ENCODE measurements around the gene MRGPRX2. TPM values are rescaled to one million over a fixed set of nuclear protein-coding genes. Genes with fewer than 3 reads are reported as not detected.

The MRGPRX2 gene
- total RNA-seq (not detected), polyA plus RNA-seq (ENCODE audit: insufficient read depth in 1 of 8, insufficient read length in 8 of 8, low replicate concordance in 1 of 8) (not detected)
- long read RNA-seq, donor 1: 0 reads
- long read RNA-seq, donor 2: 0 reads
- long read RNA-seq, donor 3: 0 reads
- long read RNA-seq, donor 4: 0 reads
- long read RNA-seq, donor 5: 0 reads
- long read RNA-seq, donor 6: 0 reads
- long read RNA-seq, donor 7: 0 reads
- long read RNA-seq, donor 8: 0 reads
- long read RNA-seq, donor 9: 0 reads
- long read RNA-seq, donor 10: 0 reads
- long read RNA-seq, donor 11: 0 reads

- Histone ChIP-seq H3K9me3 (replicated peaks; ENCODE audit: control insufficient read depth, low read depth, low read length) (no peaks in the 10 kb centered on the region), H3K27ac (ENCODE audit: low read length) (no peak within 1 kb of the TSS), H3K4me1 (ENCODE audit: control insufficient read depth, insufficient read depth, low read length) (no peaks in the 10 kb centered on the region), H3K36me3 (ENCODE audit: control insufficient read depth, insufficient read depth, low read length) (no peaks in the 10 kb centered on the region), H3K4me3 (ENCODE audit: low read length) (no peak within 1 kb of the TSS), H3K27me3 (ENCODE audit: control insufficient read depth, insufficient read depth, low read length) (no peaks in the 10 kb centered on the region)
- DNase-seq: no peak
- WGBS (ENCODE audit: insufficient coverage): 73% methylated on average over 4 of the region's 4 CpGs
Observed at GRCh38 chr11:19060629-19061028, at the start of gene MRGPRX2. Gene MRGPRX2 (minus strand): TSS chr11:19060717. CDS start chr11:19056402, 4,315 bp downstream.

GRCh38 chr11:19110295-19110694 is 49.8 kb upstream of the MRGPRX2 start:
- H3K4me3 ChIP-seq (ENCODE audit: low read length): no peak overlapping the region
- peak; percentile 48 for DNase-seq
- peaks cover 4% of the 10 kb centered on the region for H3K4me1 ChIP-seq (ENCODE audit: control insufficient read depth, insufficient read depth, low read length)
- 44% methylated on average over 1 of the region's 3 CpGs for WGBS (ENCODE audit: insufficient coverage)
- no peaks in the 10 kb centered on the region for H3K36me3 ChIP-seq (ENCODE audit: control insufficient read depth, insufficient read depth, low read length)
- H3K9me3 ChIP-seq (replicated peaks; ENCODE audit: control insufficient read depth, low read depth, low read length): no peaks in the 10 kb centered on the region
- peaks cover 2% of the 10 kb centered on the region for H3K27me3 ChIP-seq (ENCODE audit: control insufficient read depth, insufficient read depth, low read length)
- peak overlapping the region; percentile 13 for H3K27ac ChIP-seq (ENCODE audit: low read length)

- H3K27me3 ChIP-seq (ENCODE audit: control insufficient read depth, insufficient read depth, low read length): peaks cover under 1% of the 10 kb centered on the region
- WGBS (ENCODE audit: insufficient coverage): no CpG with 5 or more reads among the region's 1 CpG
- H3K4me3 ChIP-seq (ENCODE audit: low read length): no peak overlapping the region
- no peak overlapping the region for H3K27ac ChIP-seq (ENCODE audit: low read length)
- H3K9me3 ChIP-seq (replicated peaks; ENCODE audit: control insufficient read depth, low read depth, low read length): no peaks in the 10 kb centered on the region
- DNase-seq: no peak
- peaks cover 4% of the 10 kb centered on the region for H3K4me1 ChIP-seq (ENCODE audit: control insufficient read depth, insufficient read depth, low read length)
- no peaks in the 10 kb centered on the region for H3K36me3 ChIP-seq (ENCODE audit: control insufficient read depth, insufficient read depth, low read length)
Observed at GRCh38 chr11:19107125-19107524, 46.6 kb upstream of the MRGPRX2 start.

GRCh38 chr11:19105011-19105410 is 44.5 kb upstream of the MRGPRX2 start:
- no peaks in the 10 kb centered on the region for H3K27me3 ChIP-seq (ENCODE audit: control insufficient read depth, insufficient read depth, low read length)
- no peak overlapping the region for H3K27ac ChIP-seq (ENCODE audit: low read length)
- no peak overlapping the region for H3K4me3 ChIP-seq (ENCODE audit: low read length)
- no peak for DNase-seq
- no peaks in the 10 kb centered on the region for H3K36me3 ChIP-seq (ENCODE audit: control insufficient read depth, insufficient read depth, low read length)
- WGBS (ENCODE audit: insufficient coverage): 75% methylated on average over 1 of the region's 1 CpG
- peaks cover 2% of the 10 kb centered on the region for H3K4me1 ChIP-seq (ENCODE audit: control insufficient read depth, insufficient read depth, low read length)
- no peaks in the 10 kb centered on the region for H3K9me3 ChIP-seq (replicated peaks; ENCODE audit: control insufficient read depth, low read depth, low read length)

GRCh38 chr11:19102521-19102900 is 42.0 kb upstream of the MRGPRX2 start:
- H3K9me3 ChIP-seq (replicated peaks; ENCODE audit: control insufficient read depth, low read depth, low read length): no peaks in the 10 kb centered on the region
- no peak overlapping the region for H3K27ac ChIP-seq (ENCODE audit: low read length)
- no peaks in the 10 kb centered on the region for H3K4me1 ChIP-seq (ENCODE audit: control insufficient read depth, insufficient read depth, low read length)
- DNase-seq: no peak
- no peaks in the 10 kb centered on the region for H3K36me3 ChIP-seq (ENCODE audit: control insufficient read depth, insufficient read depth, low read length)
- no CpG with 5 or more reads among the region's 1 CpG for WGBS (ENCODE audit: insufficient coverage)
- no peaks in the 10 kb centered on the region for H3K27me3 ChIP-seq (ENCODE audit: control insufficient read depth, insufficient read depth, low read length)
- H3K4me3 ChIP-seq (ENCODE audit: low read length): no peak overlapping the region

GRCh38 chr11:19101796-19102520 is 41.4 kb upstream of the MRGPRX2 start:
- no peak for DNase-seq
- Histone ChIP-seq H3K4me3 (ENCODE audit: low read length) (no peak overlapping the region), H3K4me1 (ENCODE audit: control insufficient read depth, insufficient read depth, low read length) (no peaks in the 10 kb centered on the region), H3K36me3 (ENCODE audit: control insufficient read depth, insufficient read depth, low read length) (no peaks in the 10 kb centered on the region), H3K27me3 (ENCODE audit: control insufficient read depth, insufficient read depth, low read length) (no peaks in the 10 kb centered on the region), H3K9me3 (replicated peaks; ENCODE audit: control insufficient read depth, low read depth, low read length) (no peaks in the 10 kb centered on the region), H3K27ac (ENCODE audit: low read length) (no peak overlapping the region)
- WGBS (ENCODE audit: insufficient coverage): no CpG with 5 or more reads among the region's 4 CpGs

- no peak for DNase-seq
- Histone ChIP-seq H3K4me3 (ENCODE audit: low read length) (no peak overlapping the region), H3K27ac (ENCODE audit: low read length) (no peak overlapping the region), H3K36me3 (ENCODE audit: control insufficient read depth, insufficient read depth, low read length) (no peaks in the 10 kb centered on the region), H3K4me1 (ENCODE audit: control insufficient read depth, insufficient read depth, low read length) (no peaks in the 10 kb centered on the region), H3K9me3 (replicated peaks; ENCODE audit: control insufficient read depth, low read depth, low read length) (no peaks in the 10 kb centered on the region), H3K27me3 (ENCODE audit: control insufficient read depth, insufficient read depth, low read length) (no peaks in the 10 kb centered on the region)
- no CpG with 5 or more reads among the region's 4 CpGs for WGBS (ENCODE audit: insufficient coverage)
Observed at GRCh38 chr11:19100885-19101284, 40.4 kb upstream of the MRGPRX2 start.

- WGBS (ENCODE audit: insufficient coverage): 86% methylated on average over 1 of the region's 3 CpGs
- DNase-seq: no peak
- H3K27me3 ChIP-seq (ENCODE audit: control insufficient read depth, insufficient read depth, low read length): no peaks in the 10 kb centered on the region
- no peaks in the 10 kb centered on the region for H3K4me1 ChIP-seq (ENCODE audit: control insufficient read depth, insufficient read depth, low read length)
- no peaks in the 10 kb centered on the region for H3K36me3 ChIP-seq (ENCODE audit: control insufficient read depth, insufficient read depth, low read length)
- H3K4me3 ChIP-seq (ENCODE audit: low read length): no peak overlapping the region
- H3K9me3 ChIP-seq (replicated peaks; ENCODE audit: control insufficient read depth, low read depth, low read length): no peaks in the 10 kb centered on the region
- no peak overlapping the region for H3K27ac ChIP-seq (ENCODE audit: low read length)
Observed at GRCh38 chr11:19099093-19099492, 38.6 kb upstream of the MRGPRX2 start.

GRCh38 chr11:19094859-19095258 is 34.3 kb upstream of the MRGPRX2 start:
- Histone ChIP-seq H3K4me1 (ENCODE audit: control insufficient read depth, insufficient read depth, low read length) (no peaks in the 10 kb centered on the region), H3K9me3 (replicated peaks; ENCODE audit: control insufficient read depth, low read depth, low read length) (no peaks in the 10 kb centered on the region), H3K27ac (ENCODE audit: low read length) (no peak overlapping the region), H3K27me3 (ENCODE audit: control insufficient read depth, insufficient read depth, low read length) (no peaks in the 10 kb centered on the region), H3K36me3 (ENCODE audit: control insufficient read depth, insufficient read depth, low read length) (no peaks in the 10 kb centered on the region), H3K4me3 (ENCODE audit: low read length) (no peak overlapping the region)
- no CpG with 5 or more reads among the region's 2 CpGs for WGBS (ENCODE audit: insufficient coverage)
- DNase-seq: no peak

GRCh38 chr11:19093976-19094375 is 33.5 kb upstream of the MRGPRX2 start:
- Histone ChIP-seq H3K27ac (ENCODE audit: low read length) (no peak overlapping the region), H3K9me3 (replicated peaks; ENCODE audit: control insufficient read depth, low read depth, low read length) (no peaks in the 10 kb centered on the region), H3K4me1 (ENCODE audit: control insufficient read depth, insufficient read depth, low read length) (no peaks in the 10 kb centered on the region), H3K36me3 (ENCODE audit: control insufficient read depth, insufficient read depth, low read length) (no peaks in the 10 kb centered on the region), H3K4me3 (ENCODE audit: low read length) (no peak overlapping the region), H3K27me3 (ENCODE audit: control insufficient read depth, insufficient read depth, low read length) (no peaks in the 10 kb centered on the region)
- no CpG with 5 or more reads among the region's 4 CpGs for WGBS (ENCODE audit: insufficient coverage)
- DNase-seq: no peak
